GOT3 (cell line): ENCODE measurements around the gene ERVW-1.
"Not testable (repeated sequence)": the region's sequence is repeated elsewhere in the genome, so short reads cannot be mapped to it uniquely, and the experiment has no call there.

Source experiments
- DNase-seq: peaks from one replicate; lab custom pipeline; 2025; ENCODE audit warnings: mixed read lengths; lab: John Stamatoyannopoulos, UW

The ERVW-1 gene

GRCh38 chr7:92477681-92478080 is at the start of gene ERVW-1:
ERVW-1 (minus strand) TSS chr7:92477946; CDS start chr7:92470381, 7,565 bp downstream.
- DNase-seq = not testable (repeated sequence)

- DNase-seq = no peak
These were observed 45.4 kb upstream of the ERVW-1 start for GRCh38 chr7:92523110-92523509.

GRCh38 chr7:92520024-92520423 is 42.3 kb upstream of the ERVW-1 start:
- DNase-seq = no peak

GRCh38 chr7:92517631-92518030 is 39.9 kb upstream of the ERVW-1 start:
- no peak for DNase-seq

- no peak for DNase-seq
These were observed 35.6 kb upstream of the ERVW-1 start for GRCh38 chr7:92513167-92513902.

GRCh38 chr7:92508946-92509345 is 31.2 kb upstream of the ERVW-1 start:
- no peak for DNase-seq

GRCh38 chr7:92506363-92506762 is 28.6 kb upstream of the ERVW-1 start:
- DNase-seq = no peak

- DNase-seq = no peak
These were observed 26.8 kb upstream of the ERVW-1 start for GRCh38 chr7:92504563-92504962.

- no peak for DNase-seq
These were observed 26.0 kb upstream of the ERVW-1 start for GRCh38 chr7:92503767-92504166.

GRCh38 chr7:92498557-92498956 is 20.8 kb upstream of the ERVW-1 start:
- no peak for DNase-seq

- no peak for DNase-seq
These were observed 19.1 kb upstream of the ERVW-1 start for GRCh38 chr7:92496876-92497275.

- no peak for DNase-seq
These were observed 11.9 kb upstream of the ERVW-1 start for GRCh38 chr7:92489634-92490033.

- DNase-seq = no peak
These were observed 10.1 kb upstream of the ERVW-1 start for GRCh38 chr7:92487804-92488203.

- no peak for DNase-seq
These were observed 8.2 kb upstream of the ERVW-1 start for GRCh38 chr7:92485974-92486373.

GRCh38 chr7:92485267-92485892 is 7.6 kb upstream of the ERVW-1 start:
- DNase-seq = no peak

GRCh38 chr7:92484226-92484625 is 6.5 kb upstream of the ERVW-1 start:
- not testable (repeated sequence) for DNase-seq

- DNase-seq = not testable (repeated sequence)
These were observed 5.9 kb upstream of the ERVW-1 start for GRCh38 chr7:92483624-92484023.

GRCh38 chr7:92479146-92479545 is 1.4 kb upstream of the ERVW-1 start:
- DNase-seq = not testable (repeated sequence)

- no peak for DNase-seq
These were observed 965 bp upstream of the ERVW-1 start for GRCh38 chr7:92478711-92479110.

GRCh38 chr7:92478095-92478494 is 349 bp upstream of the ERVW-1 start:
- no peak for DNase-seq

GRCh38 chr7:92475851-92476590 is 1.7 kb downstream of the ERVW-1 start:
- DNase-seq = not testable (repeated sequence)

- DNase-seq = not testable (repeated sequence)
These were observed 2.4 kb downstream of the ERVW-1 start for GRCh38 chr7:92475261-92475770.

GRCh38 chr7:92473989-92474388 is 3.8 kb downstream of the ERVW-1 start:
- not testable (repeated sequence) for DNase-seq
